MM.1S (cell line): ENCODE measurements around the gene DNAH7.

ENCODE experiments used
- DNase-seq: peaks from one replicate; pipeline ENCODE4 v3.0.0-alpha.2; 2015
- H2AFZ ChIP-seq: fragments of 300-600 bp; sonication (generic); 2 replicates; pipeline ENCODE4 v1.6.0; 2016; ENCODE audit warnings: antibody characterized with exemption, low read length
- H3F3A ChIP-seq: fragments of 300-600 bp; sonication (generic); 2 replicates; pipeline ENCODE4 v1.6.1; 2016; ENCODE audit warnings: mild to moderate bottlenecking, antibody characterized with exemption, low read length, moderate library complexity, mixed read lengths; ENCODE audit not compliant: insufficient read depth
- H3K27ac ChIP-seq: fragments of 300-600 bp; sonication (generic); 2 replicates; pipeline ENCODE4 v1.5.1; 2016; ENCODE audit warnings: mild to moderate bottlenecking, low read length
- H3K27me3 ChIP-seq: fragments of 300-600 bp; sonication (generic); replicated peaks from 2 replicates; pipeline ENCODE4 v1.6.0; 2016; ENCODE audit warnings: low read length; ENCODE audit not compliant: insufficient read depth
- H3K36me3 ChIP-seq: fragments of 300-600 bp; sonication (generic); replicated peaks from 2 replicates; pipeline ENCODE4 v1.6.1; 2016; ENCODE audit warnings: mild to moderate bottlenecking, low read length, mixed read lengths; ENCODE audit not compliant: insufficient read depth
- H3K4me1 ChIP-seq: fragments of 300-600 bp; sonication (generic); 2 replicates; pipeline ENCODE4 v1.6.1; 2016; ENCODE audit warnings: low read length, mixed read lengths
- H3K4me2 ChIP-seq: fragments of 300-600 bp; sonication (generic); 2 replicates; pipeline ENCODE4 v1.6.0; 2016; ENCODE audit warnings: low read depth, low read length
- H3K4me3 ChIP-seq: fragments of 300-600 bp; sonication (generic); 2 replicates; pipeline ENCODE4 v1.5.1; 2016; ENCODE audit warnings: low read length, mixed read lengths
- H3K79me2 ChIP-seq: fragments of 300-600 bp; sonication (generic); 2 replicates; pipeline ENCODE4 v1.6.1; 2016; ENCODE audit warnings: mixed run types, low read length, mixed read lengths
- H3K9ac ChIP-seq: fragments of 300-600 bp; sonication (generic); 2 replicates; pipeline ENCODE4 v1.6.1; 2016; ENCODE audit warnings: low read length, mixed read lengths
- H3K9me2 ChIP-seq: fragments of 300-600 bp; sonication (generic); replicated peaks from 2 replicates; pipeline ENCODE4 v1.6.1; 2016; ENCODE audit warnings: mild to moderate bottlenecking, low read length, mixed read lengths; ENCODE audit not compliant: insufficient read depth
- H3K9me3 ChIP-seq: fragments of 300-600 bp; sonication (generic); replicated peaks from 2 replicates; pipeline ENCODE4 v1.6.1; 2016; ENCODE audit warnings: mild to moderate bottlenecking, low read length, mixed read lengths; ENCODE audit not compliant: insufficient read depth
- H4K20me1 ChIP-seq: fragments of 300-600 bp; sonication (generic); 2 replicates; pipeline ENCODE4 v1.6.1; 2016; ENCODE audit warnings: mild to moderate bottlenecking, low read length, moderate library complexity, mixed read lengths; ENCODE audit not compliant: insufficient read depth
- EZH2 ChIP-seq: fragments of 300-600 bp; sonication (generic); optimal IDR thresholded peaks from 2 replicates; pipeline ENCODE3; 2017; ENCODE audit warnings: low read depth, mild to moderate bottlenecking, antibody characterized with exemption, low read length, mixed read lengths
- EZH2phosphoT487 ChIP-seq: fragments of 300-600 bp; sonication (generic); IDR thresholded peaks from 2 replicates; pipeline ENCODE4 v1.6.1; 2018; ENCODE audit warnings: antibody characterized with exemption, low read length
- TF ChIP-seq, protein P1 (sequence below): fragments of 300-600 bp; sonication (generic); IDR thresholded peaks from 2 replicates; pipeline ENCODE4 v1.5.1; 2016; ENCODE audit warnings: antibody characterized with exemption, low read length, mixed read lengths

DNAH7 gene

DNA sequence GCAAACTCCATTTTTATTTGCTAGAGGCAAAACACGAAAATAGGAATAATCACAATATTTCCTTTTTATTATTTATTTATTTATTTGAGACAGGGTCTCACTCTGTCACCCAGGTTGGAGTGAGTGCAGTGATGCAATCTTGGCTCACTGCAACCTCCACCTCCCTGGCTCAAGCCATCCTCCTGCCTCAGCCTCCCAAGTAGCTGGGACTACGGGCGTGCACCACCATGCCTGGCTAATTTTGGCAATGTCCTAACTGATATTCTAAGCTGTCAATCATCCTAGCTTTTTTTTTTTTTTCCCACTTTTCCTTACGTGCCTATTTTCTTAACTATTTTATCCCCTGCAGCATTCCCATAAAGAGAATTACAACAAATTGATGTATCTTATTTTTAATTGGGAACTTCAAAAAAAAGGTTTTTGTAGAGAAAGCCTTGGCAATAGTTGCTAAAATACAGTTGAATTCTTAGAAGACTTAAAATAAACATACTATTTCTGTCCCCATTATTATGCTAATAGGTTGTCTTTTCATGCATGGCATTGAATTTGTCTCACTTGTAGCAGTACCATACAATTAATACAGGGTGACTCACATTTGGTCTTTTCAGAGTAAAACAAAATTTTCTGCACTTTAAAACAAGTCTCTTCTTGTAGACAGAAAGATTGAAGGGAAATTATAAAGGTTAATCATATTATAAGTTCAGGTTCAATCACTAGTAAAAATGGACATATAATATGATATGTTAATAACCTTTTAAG is 258.1 kb downstream of the DNAH7 start:
- no peaks in the 10 kb centered on the region for H3K4me1 ChIP-seq
- no peak overlapping the region for H3K9ac ChIP-seq
- H3K9me3 ChIP-seq = no peaks in the 10 kb centered on the region
- TF ChIP-seq, protein P1, sequence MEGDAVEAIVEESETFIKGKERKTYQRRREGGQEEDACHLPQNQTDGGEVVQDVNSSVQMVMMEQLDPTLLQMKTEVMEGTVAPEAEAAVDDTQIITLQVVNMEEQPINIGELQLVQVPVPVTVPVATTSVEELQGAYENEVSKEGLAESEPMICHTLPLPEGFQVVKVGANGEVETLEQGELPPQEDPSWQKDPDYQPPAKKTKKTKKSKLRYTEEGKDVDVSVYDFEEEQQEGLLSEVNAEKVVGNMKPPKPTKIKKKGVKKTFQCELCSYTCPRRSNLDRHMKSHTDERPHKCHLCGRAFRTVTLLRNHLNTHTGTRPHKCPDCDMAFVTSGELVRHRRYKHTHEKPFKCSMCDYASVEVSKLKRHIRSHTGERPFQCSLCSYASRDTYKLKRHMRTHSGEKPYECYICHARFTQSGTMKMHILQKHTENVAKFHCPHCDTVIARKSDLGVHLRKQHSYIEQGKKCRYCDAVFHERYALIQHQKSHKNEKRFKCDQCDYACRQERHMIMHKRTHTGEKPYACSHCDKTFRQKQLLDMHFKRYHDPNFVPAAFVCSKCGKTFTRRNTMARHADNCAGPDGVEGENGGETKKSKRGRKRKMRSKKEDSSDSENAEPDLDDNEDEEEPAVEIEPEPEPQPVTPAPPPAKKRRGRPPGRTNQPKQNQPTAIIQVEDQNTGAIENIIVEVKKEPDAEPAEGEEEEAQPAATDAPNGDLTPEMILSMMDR = no peak
- TF ChIP-seq EZH2phosphoT487 = no peak
- no peak for TF ChIP-seq EZH2
- H3F3A ChIP-seq = no peaks in the 10 kb centered on the region
- no peaks in the 10 kb centered on the region for H4K20me1 ChIP-seq
- no peak for DNase-seq
- no peak overlapping the region for H3K4me3 ChIP-seq
- H3K36me3 ChIP-seq = no peaks in the 10 kb centered on the region
- no peaks in the 10 kb centered on the region for H3K27me3 ChIP-seq
- H3K9me2 ChIP-seq = no peaks in the 10 kb centered on the region
- H3K27ac ChIP-seq = no peak overlapping the region
- no peak overlapping the region for H2AFZ ChIP-seq
- no peak overlapping the region for H3K4me2 ChIP-seq
- no peaks in the 10 kb centered on the region for H3K79me2 ChIP-seq

DNA sequence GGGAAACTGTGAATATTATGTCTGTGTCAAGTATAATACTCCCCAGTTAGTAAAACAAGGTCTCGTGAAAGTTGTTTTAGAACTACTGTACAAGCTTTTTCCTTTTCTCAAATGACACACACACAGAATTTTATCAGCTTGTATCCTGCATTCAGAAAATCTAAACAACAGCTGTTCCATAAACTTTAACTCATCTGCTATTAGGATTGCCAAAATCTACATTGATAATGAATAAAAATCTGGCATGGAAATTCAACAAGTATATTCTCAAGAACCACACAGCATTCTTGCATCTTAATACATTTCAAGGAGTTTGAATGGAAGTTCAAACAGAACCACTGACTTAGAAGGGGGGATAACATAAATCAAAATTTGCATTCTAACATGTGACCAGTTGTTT is 260.4 kb downstream of the DNAH7 start:
- H3K27me3 ChIP-seq = no peaks in the 10 kb centered on the region
- H3K9me2 ChIP-seq = no peaks in the 10 kb centered on the region
- no peaks in the 10 kb centered on the region for H3F3A ChIP-seq
- TF ChIP-seq, protein P1 = no peak
- TF ChIP-seq EZH2 = no peak
- no peak for TF ChIP-seq EZH2phosphoT487
- no peak overlapping the region for H2AFZ ChIP-seq
- DNase-seq = no peak
- H3K4me1 ChIP-seq = no peaks in the 10 kb centered on the region
- H3K4me2 ChIP-seq = no peak overlapping the region
- no peak overlapping the region for H3K27ac ChIP-seq
- H3K9me3 ChIP-seq = no peaks in the 10 kb centered on the region
- H3K9ac ChIP-seq = no peak overlapping the region
- no peaks in the 10 kb centered on the region for H3K79me2 ChIP-seq
- H4K20me1 ChIP-seq = no peaks in the 10 kb centered on the region
- no peak overlapping the region for H3K4me3 ChIP-seq
- no peaks in the 10 kb centered on the region for H3K36me3 ChIP-seq

DNA sequence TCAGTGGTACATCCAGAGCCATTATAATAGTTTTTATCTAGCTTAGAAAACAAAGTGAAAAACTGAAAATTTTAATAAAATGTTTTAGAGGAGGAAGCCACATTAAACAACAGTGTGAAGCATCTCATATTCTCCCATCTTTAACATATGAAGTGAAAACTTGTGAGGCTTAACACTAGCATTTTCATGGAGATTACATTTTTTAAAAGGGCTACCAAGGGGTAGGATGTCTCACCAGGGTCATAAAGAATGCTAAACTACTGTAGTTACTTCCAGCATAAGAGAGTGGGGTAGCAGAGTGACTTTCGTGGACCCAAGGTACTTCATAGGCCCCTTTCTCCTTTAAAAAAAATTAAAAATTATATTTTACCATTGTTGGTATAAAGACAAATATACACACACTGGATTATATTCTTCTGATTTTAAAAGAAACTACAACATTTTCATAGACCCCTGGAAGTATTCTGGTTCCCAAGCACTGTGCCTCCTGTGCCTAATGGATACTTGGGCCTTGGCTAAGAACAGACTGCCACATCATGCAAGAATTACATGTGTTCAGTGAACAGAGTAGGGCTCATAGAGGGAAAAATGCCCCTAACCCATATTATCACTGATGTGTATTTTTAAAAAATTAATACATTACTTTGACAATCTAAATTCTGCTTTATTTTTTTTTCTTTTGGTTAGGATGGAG is 263.2 kb downstream of the DNAH7 start:
- no peak overlapping the region for H3K4me2 ChIP-seq
- no peaks in the 10 kb centered on the region for H3K36me3 ChIP-seq
- TF ChIP-seq EZH2 = no peak
- TF ChIP-seq, protein P1 = no peak
- TF ChIP-seq EZH2phosphoT487 = no peak
- no peaks in the 10 kb centered on the region for H4K20me1 ChIP-seq
- no peaks in the 10 kb centered on the region for H3K9me3 ChIP-seq
- H3K9ac ChIP-seq = no peak overlapping the region
- no peaks in the 10 kb centered on the region for H3K9me2 ChIP-seq
- H3F3A ChIP-seq = no peaks in the 10 kb centered on the region
- no peak overlapping the region for H3K4me3 ChIP-seq
- H3K27ac ChIP-seq = no peak overlapping the region
- no peaks in the 10 kb centered on the region for H3K4me1 ChIP-seq
- no peaks in the 10 kb centered on the region for H3K79me2 ChIP-seq
- no peak overlapping the region for H2AFZ ChIP-seq
- no peak for DNase-seq
- no peaks in the 10 kb centered on the region for H3K27me3 ChIP-seq
